PC-3 (cell line): ENCODE data around the gene TMEM254. TPM values are rescaled to one million over a fixed set of nuclear protein-coding genes. Genes with fewer than 3 reads are reported as not detected.

Experiments used
- ATAC-seq: fragments of 200-7000 bp; cut with Tn5 transposase; 2 replicates; pipeline ENCODE4 v1.9.1; 2020; ENCODE audit warnings: mild to moderate bottlenecking, moderate library complexity
- BruUV-seq: library from RNA; stranded (reverse); fragments of 400-500 nt; replicated peaks from 2 replicates; lab custom pipeline; 2021; lab: Mats Ljungman, UMichigan
- CTCF ChIA-PET: fragments of 300-600 bp; sonication (Branson Sonifier 250); formaldehyde crosslinking; loops from one replicate; lab custom pipeline; 2022; ENCODE audit warnings: antibody characterized with exemption; lab: Charles Lee
- POLR2A ChIA-PET: fragments of 300-600 bp; sonication (Branson Sonifier 250); formaldehyde crosslinking; loops from one replicate; lab custom pipeline; 2022; ENCODE audit warnings: antibody characterized with exemption; ENCODE audit not compliant: unreplicated experiment; lab: Charles Lee
- DNase-seq: peaks from one replicate; pipeline ENCODE4 v3.0.0-alpha.2; 2015
- H2AFZ ChIP-seq: fragments of 300-600 bp; sonication (generic); 2 replicates; pipeline ENCODE4 v1.6.0; 2016; ENCODE audit warnings: antibody characterized with exemption, low read length
- H3F3A ChIP-seq: fragments of 300-600 bp; sonication (generic); one replicate; pipeline ENCODE4 v1.6.0; 2017; ENCODE audit warnings: antibody characterized with exemption, low read length, control low read depth, mild to moderate bottlenecking; ENCODE audit not compliant: unreplicated experiment
- H3K27ac ChIP-seq: fragments of 300-600 bp; sonication (generic); 2 replicates; pipeline ENCODE4 v1.5.1; 2016; ENCODE audit warnings: mild to moderate bottlenecking, low read length
- H3K27me3 ChIP-seq: fragments of 300-600 bp; sonication (generic); 2 replicates; pipeline ENCODE4 v1.6.1; 2016; ENCODE audit warnings: low read length, mixed read lengths
- H3K36me3 ChIP-seq: fragments of 300-600 bp; sonication (generic); 2 replicates; pipeline ENCODE4 v1.6.1; 2016; ENCODE audit warnings: low read depth, mixed run types, low read length, mixed read lengths
- H3K4me1 ChIP-seq: fragments of 300-600 bp; sonication (generic); 2 replicates; pipeline ENCODE4 v1.5.1; 2016; ENCODE audit warnings: low read length; ENCODE audit not compliant: insufficient read depth
- H3K4me2 ChIP-seq: fragments of 300-600 bp; sonication (generic); 2 replicates; pipeline ENCODE4 v1.6.0; 2016; ENCODE audit warnings: low read length
- H3K4me3 ChIP-seq: fragments of 300-600 bp; sonication (generic); 2 replicates; pipeline ENCODE4 v1.5.1; 2016; ENCODE audit warnings: mild to moderate bottlenecking, low read length, mixed read lengths
- H3K79me2 ChIP-seq: fragments of 300-600 bp; sonication (generic); 2 replicates; pipeline ENCODE4 v1.6.1; 2017; ENCODE audit warnings: low read length, mixed read lengths
- H3K9ac ChIP-seq: fragments of 300-600 bp; sonication (generic); 2 replicates; pipeline ENCODE4 v1.6.0; 2016; ENCODE audit warnings: mild to moderate bottlenecking, low read length
- H3K9me2 ChIP-seq: fragments of 300-600 bp; sonication (generic); replicated peaks from 2 replicates; pipeline ENCODE4 v1.6.1; 2016; ENCODE audit warnings: mixed run types, low read length, mixed read lengths
- H3K9me3 ChIP-seq: fragments of 300-600 bp; sonication (generic); 2 replicates; pipeline ENCODE4 v1.6.1; 2016; ENCODE audit warnings: low read length, mixed read lengths
- H4K20me1 ChIP-seq: fragments of 300-600 bp; sonication (generic); 2 replicates; pipeline ENCODE4 v1.6.1; 2016; ENCODE audit warnings: low read length, mixed read lengths
- CTCF ChIP-seq: fragments of 300-600 bp; sonication (generic); conservative IDR thresholded peaks from 2 replicates; pipeline ENCODE4 v1.5.1; 2017; ENCODE audit warnings: antibody characterized with exemption, low read depth, mild to moderate bottlenecking, low read length
- EZH2 ChIP-seq: fragments of 300-600 bp; sonication (generic); IDR thresholded peaks from one replicate; pipeline ENCODE4 v1.6.1; 2017; ENCODE audit warnings: antibody characterized with exemption, mild to moderate bottlenecking, low read length; ENCODE audit not compliant: unreplicated experiment
- EZH2phosphoT487 ChIP-seq: fragments of 300-600 bp; sonication (generic); IDR thresholded peaks from 2 replicates; pipeline ENCODE4 v1.6.1; 2018; ENCODE audit warnings: mild to moderate bottlenecking, antibody characterized with exemption, low read length, borderline replicate concordance
- intact Hi-C: fragments of 100-400 bp; cut with micrococcal nuclease; formaldehyde crosslinking; loops from 2 replicates; pipeline ENCODE4 v1.9.0; 2023
- total RNA-seq: library from RNA; depleted of rRNA; stranded (reverse); fragments of >200 nt; gene quantifications from 2 replicates; pipeline ENCODE4 v1.2.3, GENCODE V29; 2014

The TMEM254 gene
- total RNA-seq, 1 experiment from 2014 or later, result 68.3 TPM

GRCh38 chr10:80136134-80136571, 57.7 kb downstream of the TMEM254 start:
- intact Hi-C loops, result loop anchor here (5.0 kb wide), 1 partner anchor 154 kb away; no protein-coding TSS in a partner anchor
- BruUV-seq, result no TSS peak

GRCh38 chr10:80137031-80137862, 58.8 kb downstream of the TMEM254 start:
- ATAC-seq (no peak), DNase-seq (no peak)
- ChIA-PET POLR2A (interaction anchor here (0.7 kb wide), 1 partner anchor 58 kb away, joined by 14 read pairs; no protein-coding TSS in a partner anchor), CTCF (no interaction called here)
- Histone ChIP-seq H3K79me2 (no peaks in the 10 kb centered on the region), H3K4me2 (no peak overlapping the region), H3K9ac (no peak overlapping the region), H3K9me3 (no peaks in the 10 kb centered on the region), H3K36me3 (no peaks in the 10 kb centered on the region), H4K20me1 (no peaks in the 10 kb centered on the region), H2AFZ (no peak overlapping the region), H3K9me2 (no peaks in the 10 kb centered on the region), H3F3A (no peaks in the 10 kb centered on the region), H3K4me1 (peaks cover 12% of the 10 kb centered on the region), H3K27ac (no peak overlapping the region), H3K4me3 (no peak overlapping the region), H3K27me3 (peaks cover 12% of the 10 kb centered on the region)
- intact Hi-C loops, result loop anchor here (5.0 kb wide), 1 partner anchor 155 kb away; no protein-coding TSS in a partner anchor
- no peak for TF ChIP-seq EZH2
- TF ChIP-seq CTCF, result no peak
- no peak for TF ChIP-seq EZH2phosphoT487
- BruUV-seq, result no TSS peak

More at GRCh38 chr10:80136134-80136571, 57.7 kb downstream of the TMEM254 start:
- H3K36me3 ChIP-seq, result no peaks in the 10 kb centered on the region
- H3K9me3 ChIP-seq, result no peaks in the 10 kb centered on the region
- H3K4me1 ChIP-seq, result peaks cover 14% of the 10 kb centered on the region
- peaks cover 22% of the 10 kb centered on the region for H3K27me3 ChIP-seq
- H3K79me2 ChIP-seq, result no peaks in the 10 kb centered on the region
- H3K9ac ChIP-seq, result no peak overlapping the region
- POLR2A ChIA-PET, result no interaction called here
- CTCF ChIA-PET, result no interaction called here
- TF ChIP-seq CTCF (no peak), EZH2 (no peak), EZH2phosphoT487 (no peak)
- H3K9me2 ChIP-seq, result no peaks in the 10 kb centered on the region
- H2AFZ ChIP-seq, result no peak overlapping the region
- H3K4me3 ChIP-seq, result no peak overlapping the region
- H3K4me2 ChIP-seq, result no peak overlapping the region
- no peaks in the 10 kb centered on the region for H3F3A ChIP-seq
- H4K20me1 ChIP-seq, result no peaks in the 10 kb centered on the region
- no peak overlapping the region for H3K27ac ChIP-seq
- ATAC-seq, result peak; percentile 48
- peak; percentile 15 for DNase-seq
